Right ventricle myocardium inferior (tissue), 1 donor: ENCODE results near the gene RELL2. TPM values are rescaled to one million over a fixed set of nuclear protein-coding genes. Genes with fewer than 3 reads are reported as not detected.
A peak's percentile ranks its signal among the peaks of the same experiment; 100 is the strongest.

Experiments used
- ATAC-seq: fragments of 200-7000 bp; cut with Tn5 transposase; one replicate; pipeline ENCODE4 v1.9.1; 2020; ENCODE audit warnings: mild to moderate bottlenecking, moderate library complexity
- DNase-seq: peaks from one replicate; pipeline ENCODE4 v3.0.0; 2021; ENCODE audit errors: missing footprints
- intact Hi-C: fragments of 100-400 bp; cut with DNase I; formaldehyde crosslinking; loops from one replicate; pipeline ENCODE4 v1.11.0; 2022
- total RNA-seq: library from RNA; stranded (reverse); fragmentation: NEBNext Ultra II Directional; extraction: Animal tissue kit (Norgen Biotek cat#: 25700); gene quantifications from one replicate; pipeline ENCODE4 v1.2.1, GENCODE V29; 2021
- donor health status: DM: no; HTN: yes; CAD: no; lungs with severe emphysema.

The RELL2 gene
- total RNA-seq, 1 donor from 2014 or later: 0.78 TPM

GRCh38 chr5:141641634-141642267 lies 5.0 kb downstream of the RELL2 start:
- no peak for ATAC-seq
- DNase-seq: no peak
- intact Hi-C loops: no loop called here

GRCh38 chr5:141646026-141646425 lies 9.2 kb downstream of the RELL2 start:
- no peak for DNase-seq
- intact Hi-C loops: no loop called here
- no peak for ATAC-seq

GRCh38 chr5:141647242-141647641 lies 10.4 kb downstream of the RELL2 start:
- intact Hi-C loops: no loop called here
- ATAC-seq: no peak
- no peak for DNase-seq

- ATAC-seq (no peak), DNase-seq (no peak)
- intact Hi-C loops: no loop called here
Observed at GRCh38 chr5:141647851-141648250, 11.1 kb downstream of the RELL2 start.

- ATAC-seq: no peak
- intact Hi-C loops: no loop called here
- DNase-seq: no peak
Observed at GRCh38 chr5:141649056-141649688, 12.4 kb downstream of the RELL2 start.

- DNase-seq: no peak
- ATAC-seq: no peak
- intact Hi-C loops: no loop called here
Observed at GRCh38 chr5:141649972-141650371, 13.2 kb downstream of the RELL2 start.

GRCh38 chr5:141650851-141651727 lies 14.3 kb downstream of the RELL2 start, which contains the start of gene FCHSD1:
FCHSD1 (minus strand) TSS chr5:141651418; CDS start chr5:141651368, 50 bp downstream.
- DNase-seq (peak; percentile 96), ATAC-seq (peak; percentile 94)
- intact Hi-C loops: no loop called here

- intact Hi-C loops: no loop called here
- no peak for ATAC-seq
- no peak for DNase-seq
Observed at GRCh38 chr5:141651728-141652105, 14.9 kb downstream of the RELL2 start.

GRCh38 chr5:141654298-141654697 lies 17.5 kb downstream of the RELL2 start:
- ATAC-seq: no peak
- intact Hi-C loops: no loop called here
- DNase-seq: no peak

GRCh38 chr5:141655020-141655419 lies 18.2 kb downstream of the RELL2 start:
- intact Hi-C loops: no loop called here
- no peak for ATAC-seq

GRCh38 chr5:141656396-141656795 lies 19.6 kb downstream of the RELL2 start:
- intact Hi-C loops: no loop called here

More at GRCh38 chr5:141655020-141655419, 18.2 kb downstream of the RELL2 start:
- DNase-seq: no peak

GRCh38 chr5:141657404-141657803 lies 20.6 kb downstream of the RELL2 start:
- intact Hi-C loops: no loop called here
- DNase-seq: no peak
- ATAC-seq: no peak

More at GRCh38 chr5:141656396-141656795, 19.6 kb downstream of the RELL2 start:
- ATAC-seq: no peak
- DNase-seq: no peak

GRCh38 chr5:141657937-141658545 lies 21.2 kb downstream of the RELL2 start:
- intact Hi-C loops: no loop called here
- no peak for ATAC-seq
- no peak for DNase-seq

GRCh38 chr5:141662028-141662427 lies 25.2 kb downstream of the RELL2 start:
- ATAC-seq (no peak), DNase-seq (no peak)
- intact Hi-C loops: no loop called here

- DNase-seq: no peak
- no peak for ATAC-seq
- intact Hi-C loops: no loop called here
Observed at GRCh38 chr5:141663506-141663905, 26.7 kb downstream of the RELL2 start.

- peak; percentile 88 for DNase-seq
- peak; percentile 83 for ATAC-seq
- intact Hi-C loops: no loop called here
Observed at GRCh38 chr5:141664733-141665461, 28.1 kb downstream of the RELL2 start.

- intact Hi-C loops: no loop called here
- ATAC-seq: no peak
- DNase-seq: no peak
Observed at GRCh38 chr5:141665995-141666940, 29.5 kb downstream of the RELL2 start.
